Measurements from ENCODE around the gene SH3YL1. TPM values are rescaled to one million over a fixed set of nuclear protein-coding genes. Genes with fewer than 3 reads are reported as not detected.

The SH3YL1 gene
- total and polyA plus RNA-seq, 4 donors: 6.4 to 19.2 (median 13.9) TPM

GRCh38 chr2:282371-283263 lies 18.8 kb upstream of the SH3YL1 start:
- Histone ChIP-seq H3K9me3 (ENCODE audit: control insufficient read depth in 4 of 4, low read length in 3 of 4) (no peaks in the 10 kb centered on the region), H3K27ac (ENCODE audit: low read depth in 1 of 2, low read length in 2 of 2) (no peak overlapping the region), H3K36me3 (ENCODE audit: control insufficient read depth in 4 of 4, insufficient read depth in 3 of 4, low read depth in 1 of 4, low read length in 3 of 4) (peaks cover 4 to 27% (median 15%) of the 10 kb centered on the region in 4 donors), H3K4me3 (ENCODE audit: low read depth in 1 of 3, low read length in 3 of 3) (no peak overlapping the region), H3K4me1 (ENCODE audit: control insufficient read depth in 4 of 4, insufficient read depth in 4 of 4, low read length in 3 of 4) (peaks cover 0 to 8% (median 5%) of the 10 kb centered on the region in 4 donors), H3K27me3 (ENCODE audit: control insufficient read depth in 4 of 4, insufficient read depth in 4 of 4, low read length in 3 of 4) (peaks cover 0 to 3% (median 0%) of the 10 kb centered on the region in 4 donors), H3K9ac (ENCODE audit: low read depth in 1 of 2, low read length in 2 of 2) (no peak overlapping the region)
- DNase-seq (ENCODE audit: low spot score): no peak
- 93% methylated on average over 12 of the region's 12 CpGs for WGBS
- TF ChIP-seq SP1 (IDR thresholded peaks at IDR 0.05): no peak
- no peak for TF ChIP-seq ATF3 (IDR thresholded peaks at IDR 0.05)
- no peak for TF ChIP-seq RXRA (IDR thresholded peaks at IDR 0.05)
- no peak for TF ChIP-seq RAD21 (IDR thresholded peaks at IDR 0.05)
- no peak for TF ChIP-seq FOXA2 (IDR thresholded peaks at IDR 0.05)

- peaks cover 4 to 37% (median 21%) of the 10 kb centered on the region in 4 donors for H3K36me3 ChIP-seq (ENCODE audit: control insufficient read depth in 4 of 4, insufficient read depth in 3 of 4, low read depth in 1 of 4, low read length in 3 of 4)
- peaks cover 0 to 2% (median 0%) of the 10 kb centered on the region in 4 donors for H3K4me1 ChIP-seq (ENCODE audit: control insufficient read depth in 4 of 4, insufficient read depth in 4 of 4, low read length in 3 of 4)
- H3K27ac ChIP-seq (ENCODE audit: low read depth in 1 of 2, low read length in 2 of 2): no peak overlapping the region
- no peak for TF ChIP-seq ATF3 (IDR thresholded peaks at IDR 0.05)
- no peak for TF ChIP-seq HNF4A (conservative IDR thresholded peaks at IDR 0.05)
- TF ChIP-seq EGR1 (IDR thresholded peaks at IDR 0.05; ENCODE audit: low read depth in 2 of 2): no peak
- no peak for TF ChIP-seq RAD21 (IDR thresholded peaks at IDR 0.05)
- TF ChIP-seq YY1 (IDR thresholded peaks at IDR 0.05): no peak
- no peak for TF ChIP-seq FOXA2 (IDR thresholded peaks at IDR 0.05)
- no peak for TF ChIP-seq RXRA (IDR thresholded peaks at IDR 0.05)
- no peak for TF ChIP-seq CTCF (IDR thresholded peaks at IDR 0.05; ENCODE audit: low read depth, low read length, missing input control)
- TF ChIP-seq SP1 (IDR thresholded peaks at IDR 0.05): no peak
- TF ChIP-seq REST (IDR thresholded peaks at IDR 0.05): no peak
- TF ChIP-seq NR2F2 (IDR thresholded peaks at IDR 0.05): no peak
- TF ChIP-seq MAX (IDR thresholded peaks at IDR 0.05): no peak
- no peak for TF ChIP-seq GABPA (IDR thresholded peaks at IDR 0.05 in 1 of 2, conservative IDR thresholded peaks at IDR 0.05 in 1 of 2)
- TF ChIP-seq TAF1 (conservative IDR thresholded peaks at IDR 0.05): no peak
- TF ChIP-seq FOXA1 (IDR thresholded peaks at IDR 0.05): no peak
- no peak overlapping the region for H3K9ac ChIP-seq (ENCODE audit: low read depth in 1 of 2, low read length in 2 of 2)
- H3K4me3 ChIP-seq (ENCODE audit: low read depth in 1 of 3, low read length in 3 of 3): no peak overlapping the region
- 96% methylated on average over 9 of the region's 9 CpGs for WGBS
- H3K27me3 ChIP-seq (ENCODE audit: control insufficient read depth in 4 of 4, insufficient read depth in 4 of 4, low read length in 3 of 4): no peaks in the 10 kb centered on the region
- DNase-seq (ENCODE audit: low spot score): no peak
- no peaks in the 10 kb centered on the region for H3K9me3 ChIP-seq (ENCODE audit: control insufficient read depth in 4 of 4, low read length in 3 of 4)
Measured at GRCh38 chr2:281381-281780, 17.5 kb upstream of the SH3YL1 start.

Data from liver (tissue), 9 donors.